PC-3 (cell line): Measurements from ENCODE around the gene ELP5. TPM values are rescaled to one million over a fixed set of nuclear protein-coding genes. Genes with fewer than 3 reads are reported as not detected.

ENCODE experiments used
- ATAC-seq: fragments of 200-7000 bp; cut with Tn5 transposase; 2 replicates; pipeline ENCODE4 v1.9.1; 2020; ENCODE audit warnings: mild to moderate bottlenecking, moderate library complexity
- BruUV-seq: library from RNA; stranded (reverse); fragments of 400-500 nt; replicated peaks from 2 replicates; lab custom pipeline; 2021; lab: Mats Ljungman, UMichigan
- CTCF ChIA-PET: fragments of 300-600 bp; sonication (Branson Sonifier 250); formaldehyde crosslinking; loops from one replicate; lab custom pipeline; 2022; ENCODE audit warnings: antibody characterized with exemption; lab: Charles Lee
- POLR2A ChIA-PET: fragments of 300-600 bp; sonication (Branson Sonifier 250); formaldehyde crosslinking; loops from one replicate; lab custom pipeline; 2022; ENCODE audit warnings: antibody characterized with exemption; ENCODE audit not compliant: unreplicated experiment; lab: Charles Lee
- DNase-seq: peaks from one replicate; pipeline ENCODE4 v3.0.0-alpha.2; 2015
- H2AFZ ChIP-seq: fragments of 300-600 bp; sonication (generic); 2 replicates; pipeline ENCODE4 v1.6.0; 2016; ENCODE audit warnings: antibody characterized with exemption, low read length
- H3F3A ChIP-seq: fragments of 300-600 bp; sonication (generic); one replicate; pipeline ENCODE4 v1.6.0; 2017; ENCODE audit warnings: antibody characterized with exemption, low read length, control low read depth, mild to moderate bottlenecking; ENCODE audit not compliant: unreplicated experiment
- H3K27ac ChIP-seq: fragments of 300-600 bp; sonication (generic); 2 replicates; pipeline ENCODE4 v1.5.1; 2016; ENCODE audit warnings: mild to moderate bottlenecking, low read length
- H3K27me3 ChIP-seq: fragments of 300-600 bp; sonication (generic); 2 replicates; pipeline ENCODE4 v1.6.1; 2016; ENCODE audit warnings: low read length, mixed read lengths
- H3K36me3 ChIP-seq: fragments of 300-600 bp; sonication (generic); 2 replicates; pipeline ENCODE4 v1.6.1; 2016; ENCODE audit warnings: low read depth, mixed run types, low read length, mixed read lengths
- H3K4me1 ChIP-seq: fragments of 300-600 bp; sonication (generic); 2 replicates; pipeline ENCODE4 v1.5.1; 2016; ENCODE audit warnings: low read length; ENCODE audit not compliant: insufficient read depth
- H3K4me2 ChIP-seq: fragments of 300-600 bp; sonication (generic); 2 replicates; pipeline ENCODE4 v1.6.0; 2016; ENCODE audit warnings: low read length
- H3K4me3 ChIP-seq: fragments of 300-600 bp; sonication (generic); 2 replicates; pipeline ENCODE4 v1.5.1; 2016; ENCODE audit warnings: mild to moderate bottlenecking, low read length, mixed read lengths
- H3K79me2 ChIP-seq: fragments of 300-600 bp; sonication (generic); 2 replicates; pipeline ENCODE4 v1.6.1; 2017; ENCODE audit warnings: low read length, mixed read lengths
- H3K9ac ChIP-seq: fragments of 300-600 bp; sonication (generic); 2 replicates; pipeline ENCODE4 v1.6.0; 2016; ENCODE audit warnings: mild to moderate bottlenecking, low read length
- H3K9me2 ChIP-seq: fragments of 300-600 bp; sonication (generic); replicated peaks from 2 replicates; pipeline ENCODE4 v1.6.1; 2016; ENCODE audit warnings: mixed run types, low read length, mixed read lengths
- H3K9me3 ChIP-seq: fragments of 300-600 bp; sonication (generic); 2 replicates; pipeline ENCODE4 v1.6.1; 2016; ENCODE audit warnings: low read length, mixed read lengths
- H4K20me1 ChIP-seq: fragments of 300-600 bp; sonication (generic); 2 replicates; pipeline ENCODE4 v1.6.1; 2016; ENCODE audit warnings: low read length, mixed read lengths
- EZH2 ChIP-seq: fragments of 300-600 bp; sonication (generic); IDR thresholded peaks from one replicate; pipeline ENCODE4 v1.6.1; 2017; ENCODE audit warnings: antibody characterized with exemption, mild to moderate bottlenecking, low read length; ENCODE audit not compliant: unreplicated experiment
- EZH2phosphoT487 ChIP-seq: fragments of 300-600 bp; sonication (generic); IDR thresholded peaks from 2 replicates; pipeline ENCODE4 v1.6.1; 2018; ENCODE audit warnings: mild to moderate bottlenecking, antibody characterized with exemption, low read length, borderline replicate concordance
- intact Hi-C: fragments of 100-400 bp; cut with micrococcal nuclease; formaldehyde crosslinking; loops from 2 replicates; pipeline ENCODE4 v1.9.0; 2023
- microRNA-seq: library from miRNA; unstranded; fragments of <30 nt; microRNA quantifications from one replicate; pipeline ENCODE4 v1.1.0, GENCODE V29; 2020; ENCODE audit not compliant: unreplicated experiment
- total RNA-seq: library from RNA; depleted of rRNA; stranded (reverse); fragments of >200 nt; gene quantifications from 2 replicates; pipeline ENCODE4 v1.2.3, GENCODE V29; 2014; rRNA removed
- TF ChIP-seq, protein P1 (sequence below): fragments of 300-600 bp; sonication (generic); conservative IDR thresholded peaks from 2 replicates; pipeline ENCODE4 v1.5.1; 2017; ENCODE audit warnings: antibody characterized with exemption, low read depth, mild to moderate bottlenecking, low read length

Gene ELP5
- total RNA-seq, 1 experiment from 2014 or later: 67.5 TPM

DNA sequence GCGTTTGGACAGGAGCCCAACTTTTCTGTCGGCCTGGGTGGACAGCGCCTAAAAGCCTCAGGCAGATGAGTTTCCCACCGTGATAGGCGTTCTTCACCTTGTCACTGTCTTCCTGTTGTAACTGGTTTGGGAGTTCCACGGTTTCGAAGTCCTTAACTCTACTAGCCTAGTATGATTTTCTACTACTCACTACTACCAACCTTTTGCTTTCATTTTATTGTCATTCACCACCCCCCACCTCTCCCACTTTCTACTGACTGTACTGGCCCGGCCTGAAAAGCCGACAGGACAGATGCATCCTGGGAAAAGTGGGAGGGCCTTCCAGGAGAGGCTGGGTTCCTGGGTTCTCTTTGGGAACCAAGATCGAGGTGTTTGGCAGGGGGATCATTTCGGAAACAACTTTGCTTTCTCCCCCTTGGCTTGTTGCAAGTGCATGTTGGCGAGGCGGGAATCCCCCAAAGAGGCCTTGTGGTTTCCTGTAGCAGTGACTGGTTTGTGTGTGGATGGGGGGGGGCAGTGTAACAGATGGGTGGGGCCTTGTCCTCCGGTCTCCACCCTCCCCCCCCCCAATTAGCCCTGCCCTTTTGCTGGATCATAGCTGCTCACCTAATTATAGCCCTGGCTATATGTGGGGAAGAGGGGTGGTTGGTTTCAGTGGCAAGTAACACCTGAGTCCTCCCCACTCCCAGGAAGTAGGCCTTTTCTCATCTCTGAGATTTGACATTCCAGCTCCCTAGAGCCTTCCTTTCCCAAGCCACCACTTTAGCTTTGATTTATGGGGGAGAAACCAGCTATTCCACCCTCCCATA is 56.8 kb downstream of the ELP5 start:
- DNase-seq: peak; percentile 68
- Histone ChIP-seq H3K9ac (peak overlapping the region; percentile 100), H4K20me1 (peaks cover 38% of the 10 kb centered on the region), H3K27ac (peak overlapping the region; percentile 97), H3F3A (peaks cover 12% of the 10 kb centered on the region), H3K36me3 (peaks cover 35% of the 10 kb centered on the region), H3K27me3 (no peaks in the 10 kb centered on the region), H3K4me3 (peak overlapping the region; percentile 85), H3K4me1 (peaks cover 23% of the 10 kb centered on the region; the same call in 1 of the 2 replicates), H3K9me3 (no peaks in the 10 kb centered on the region), H3K9me2 (no peaks in the 10 kb centered on the region), H3K4me2 (peak overlapping the region; percentile 93), H3K79me2 (peaks cover 51% of the 10 kb centered on the region), H2AFZ (no peak overlapping the region)
- POLR2A ChIA-PET: interaction anchor here (0.6 kb wide), 1 partner anchor 89 kb away, joined by 5 read pairs; no protein-coding TSS in a partner anchor
- CTCF ChIA-PET: no interaction called here
- TF ChIP-seq, protein P1, sequence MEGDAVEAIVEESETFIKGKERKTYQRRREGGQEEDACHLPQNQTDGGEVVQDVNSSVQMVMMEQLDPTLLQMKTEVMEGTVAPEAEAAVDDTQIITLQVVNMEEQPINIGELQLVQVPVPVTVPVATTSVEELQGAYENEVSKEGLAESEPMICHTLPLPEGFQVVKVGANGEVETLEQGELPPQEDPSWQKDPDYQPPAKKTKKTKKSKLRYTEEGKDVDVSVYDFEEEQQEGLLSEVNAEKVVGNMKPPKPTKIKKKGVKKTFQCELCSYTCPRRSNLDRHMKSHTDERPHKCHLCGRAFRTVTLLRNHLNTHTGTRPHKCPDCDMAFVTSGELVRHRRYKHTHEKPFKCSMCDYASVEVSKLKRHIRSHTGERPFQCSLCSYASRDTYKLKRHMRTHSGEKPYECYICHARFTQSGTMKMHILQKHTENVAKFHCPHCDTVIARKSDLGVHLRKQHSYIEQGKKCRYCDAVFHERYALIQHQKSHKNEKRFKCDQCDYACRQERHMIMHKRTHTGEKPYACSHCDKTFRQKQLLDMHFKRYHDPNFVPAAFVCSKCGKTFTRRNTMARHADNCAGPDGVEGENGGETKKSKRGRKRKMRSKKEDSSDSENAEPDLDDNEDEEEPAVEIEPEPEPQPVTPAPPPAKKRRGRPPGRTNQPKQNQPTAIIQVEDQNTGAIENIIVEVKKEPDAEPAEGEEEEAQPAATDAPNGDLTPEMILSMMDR: no peak
- TF ChIP-seq EZH2 (no peak), EZH2phosphoT487 (no peak)
- TSS peak; percentile 88 for BruUV-seq
- intact Hi-C loops: loop anchor here (2.0 to 5.0 kb wide), 3 partner anchors 20 to 262 kb away; partner anchors contain the start of genes GABARAP and NEURL4
- peak; percentile 29 for ATAC-seq

Small RNA genes within 50 kb of the gene (microRNA-seq; reads per million reads assigned to microRNA genes)
- 2,736 reads per million, percentile 88 among the genes with 10 or more reads in this experiment for gene MIR324

Other genes with a start within 250 kb of the ELP5 start
- gene RNASEK, start 239.6 kb upstream of the ELP5 start, total RNA-seq: 169 and 195 TPM in 2 replicates
- 0.12 TPM in 1 of 2 replicates, not detected in the other for gene BCL6B, start 229.2 kb upstream of the ELP5 start, total RNA-seq
- 0.62 and 1.7 TPM in 2 replicates for gene SLC16A13, start 216.2 kb upstream of the ELP5 start, total RNA-seq
- gene SLC16A11, start 208.1 kb upstream of the ELP5 start, total RNA-seq: 0.75 TPM in 1 of 2 replicates, not detected in the other
- not detected in 2 replicates for gene CLEC10A, start 172.0 kb upstream of the ELP5 start, total RNA-seq
- not detected in 2 replicates for gene ASGR2, start 137.4 kb upstream of the ELP5 start, total RNA-seq
- gene ASGR1, start 72.8 kb upstream of the ELP5 start, total RNA-seq: 0.95 and 2.2 TPM in 2 replicates
- 6.5 and 12.8 TPM in 2 replicates for gene DLG4, start 32.4 kb upstream of the ELP5 start, total RNA-seq
- gene ACADVL, start 32.3 kb upstream of the ELP5 start, total RNA-seq: 558 and 646 TPM in 2 replicates
- gene DVL2, start 17.7 kb upstream of the ELP5 start, total RNA-seq: 36.9 and 65.7 TPM in 2 replicates
- gene PHF23, start 12.8 kb upstream of the ELP5 start, total RNA-seq: 20.8 and 32.7 TPM in 2 replicates
- gene GABARAP, start 9.8 kb upstream of the ELP5 start, total RNA-seq: 88.2 and 103 TPM in 2 replicates
- gene CTDNEP1, start 481 bp upstream of the ELP5 start, total RNA-seq: 52.4 and 68.5 TPM in 2 replicates
- gene CLDN7, start 10.3 kb downstream of the ELP5 start, total RNA-seq: 147 and 180 TPM in 2 replicates
- gene SLC2A4, start 29.5 kb downstream of the ELP5 start, total RNA-seq: 0.29 TPM in 1 of 2 replicates, not detected in the other
- gene YBX2, start 42.4 kb downstream of the ELP5 start, total RNA-seq: 1.1 and 1.4 TPM in 2 replicates
- 1,140 and 1,203 TPM in 2 replicates for gene EIF5A, start 55.4 kb downstream of the ELP5 start, total RNA-seq
- 30.8 and 45.8 TPM in 2 replicates for gene GPS2, start 63.1 kb downstream of the ELP5 start, total RNA-seq
- gene NEURL4, start 77.1 kb downstream of the ELP5 start, total RNA-seq: 21.4 and 27.7 TPM in 2 replicates
- gene ACAP1, start 84.3 kb downstream of the ELP5 start, total RNA-seq: not detected in 2 replicates
- 7.0 and 7.6 TPM in 2 replicates for gene KCTD11, start 99.9 kb downstream of the ELP5 start, total RNA-seq
- gene TMEM95, start 102.9 kb downstream of the ELP5 start, total RNA-seq: not detected in 2 replicates
- gene TNK1, start 128.9 kb downstream of the ELP5 start, total RNA-seq: 10.8 and 13.5 TPM in 2 replicates
- 53.8 and 62.7 TPM in 2 replicates for gene PLSCR3, start 142.3 kb downstream of the ELP5 start, total RNA-seq
- 56.6 and 82.4 TPM in 2 replicates for gene TMEM256, start 151.9 kb downstream of the ELP5 start, total RNA-seq
- gene NLGN2, start 155.6 kb downstream of the ELP5 start, total RNA-seq: 7.4 and 12.7 TPM in 2 replicates
- gene SPEM1, start 168.1 kb downstream of the ELP5 start, total RNA-seq: not detected in 2 replicates
- not detected in 2 replicates for gene SPEM2, start 173.4 kb downstream of the ELP5 start, total RNA-seq
- not detected in 2 replicates for gene SPEM3, start 176.6 kb downstream of the ELP5 start, total RNA-seq
- gene TMEM102, start 183.2 kb downstream of the ELP5 start, total RNA-seq: 14.0 and 17.9 TPM in 2 replicates
- gene FGF11, start 187.3 kb downstream of the ELP5 start, total RNA-seq: 0.69 and 1.0 TPM in 2 replicates
- 2.1 and 2.9 TPM in 2 replicates for gene CHRNB1, start 192.8 kb downstream of the ELP5 start, total RNA-seq
- gene ZBTB4, start 227.4 kb downstream of the ELP5 start, total RNA-seq: 14.7 and 18.4 TPM in 2 replicates
- gene SLC35G6, start 229.2 kb downstream of the ELP5 start, total RNA-seq: not detected in 2 replicates
- gene POLR2A, start 232.2 kb downstream of the ELP5 start, total RNA-seq: 47.1 and 95.7 TPM in 2 replicates